Liver (tissue), 9 donors: ENCODE measurements around the gene RPE65. TPM values are rescaled to one million over a fixed set of nuclear protein-coding genes. Genes with fewer than 3 reads are reported as not detected.
"Not testable (repeated sequence)": the region's sequence is repeated elsewhere in the genome, so short reads cannot be mapped to it uniquely, and the experiment has no call there.

Experiments used
- DNase-seq: peaks from one replicate; pipeline ENCODE4 v3.0.0-alpha.2; 2017; ENCODE audit warnings: low spot score
- H3K27ac ChIP-seq, 2 donors: one replicate each; pipeline ENCODE4 v1.7.0; 2013; ENCODE audit warnings: inconsistent platforms in 2 of 2, low read length in 2 of 2, control low read depth in 1 of 2, low read depth in 1 of 2, mild to moderate bottlenecking in 1 of 2
- H3K27me3 ChIP-seq, 4 donors: one replicate each; pipeline versions ENCODE4 v1.6.1 to v1.7.0; 2013; ENCODE audit warnings: low read length in 3 of 4, inconsistent platforms in 1 of 4, mild to moderate bottlenecking in 1 of 4, moderate library complexity in 1 of 4; ENCODE audit not compliant: control insufficient read depth in 4 of 4, insufficient read depth in 4 of 4
- H3K36me3 ChIP-seq, 4 donors: one replicate each; pipeline versions ENCODE4 v1.6.1 to v1.7.0; 2013; ENCODE audit warnings: low read length in 3 of 4, mild to moderate bottlenecking in 3 of 4, low read depth in 1 of 4, moderate library complexity in 1 of 4; ENCODE audit not compliant: control insufficient read depth in 4 of 4, insufficient read depth in 3 of 4
- H3K4me1 ChIP-seq, 4 donors: one replicate each; pipeline versions ENCODE4 v1.6.1 to v1.7.0; 2013; ENCODE audit warnings: low read length in 3 of 4, mild to moderate bottlenecking in 3 of 4, moderate library complexity in 1 of 4; ENCODE audit not compliant: control insufficient read depth in 4 of 4, insufficient read depth in 4 of 4
- H3K4me3 ChIP-seq, 3 donors: one replicate each; pipeline versions ENCODE4 v1.6.1 to v1.7.0; 2013; ENCODE audit warnings: low read length in 3 of 3, control low read depth in 1 of 3, low read depth in 1 of 3, mild to moderate bottlenecking in 1 of 3
- H3K9ac ChIP-seq, 2 donors: one replicate each; pipeline ENCODE4 v1.7.0; 2013; ENCODE audit warnings: low read length in 2 of 2, mild to moderate bottlenecking in 2 of 2, moderate library complexity in 2 of 2, control low read depth in 1 of 2, low read depth in 1 of 2
- H3K9me3 ChIP-seq, 4 donors: one replicate each; pipeline versions ENCODE4 v1.6.1 to v1.7.0; 2013; ENCODE audit warnings: low read length in 3 of 4; ENCODE audit not compliant: control insufficient read depth in 4 of 4
- CTCF ChIP-seq: fragments of 150-350 bp; IDR thresholded peaks from 2 replicates; pipeline ENCODE4 v1.5.1; 2017; ENCODE audit warnings: improper control_type of control experiment, low read depth, low read length; ENCODE audit not compliant: missing input control
- EGR1 ChIP-seq, 2 donors: IDR thresholded peaks; 2 replicates each; pipeline ENCODE4 v1.6.1; 2016 to 2018; ENCODE audit warnings: antibody characterized with exemption in 2 of 2, low read depth in 2 of 2
- FOXA1 ChIP-seq: IDR thresholded peaks from 2 replicates; pipeline ENCODE4 v1.6.1; 2016; ENCODE audit warnings: antibody characterized with exemption
- GABPA ChIP-seq, 2 donors: IDR thresholded peaks in 1 of 2; conservative IDR thresholded peaks in 1 of 2; 2 replicates each; pipeline ENCODE4 v1.6.1; 2016; ENCODE audit warnings: antibody characterized with exemption in 2 of 2, mild to moderate bottlenecking in 1 of 2, moderate library complexity in 1 of 2
- HNF4A ChIP-seq, 2 donors: conservative IDR thresholded peaks; 2 replicates each; pipeline ENCODE4 v1.6.1; 2016; ENCODE audit warnings: antibody characterized with exemption in 2 of 2, mild to moderate bottlenecking in 2 of 2
- HNF4G ChIP-seq: IDR thresholded peaks from 2 replicates; pipeline ENCODE4 v1.6.1; 2016; ENCODE audit warnings: antibody characterized with exemption
- JUND ChIP-seq, 2 donors: IDR thresholded peaks; 2 replicates each; pipeline ENCODE4 v1.6.1; 2016; ENCODE audit warnings: antibody characterized with exemption in 2 of 2
- MAX ChIP-seq: IDR thresholded peaks from 2 replicates; pipeline ENCODE4 v1.6.1; 2016; ENCODE audit warnings: antibody characterized with exemption
- RAD21 ChIP-seq, 2 donors: IDR thresholded peaks; 2 replicates each; pipeline ENCODE4 v1.6.1; 2016; ENCODE audit warnings: antibody characterized with exemption in 2 of 2, mild to moderate bottlenecking in 2 of 2
- RXRA ChIP-seq, 2 donors: IDR thresholded peaks; 2 replicates each; pipeline ENCODE4 v1.6.1; 2017 to 2018; ENCODE audit warnings: antibody characterized with exemption in 2 of 2, mild to moderate bottlenecking in 1 of 2
- SP1 ChIP-seq: IDR thresholded peaks from 2 replicates; pipeline ENCODE4 v1.6.1; 2018; ENCODE audit warnings: antibody characterized with exemption, mild to moderate bottlenecking
- TAF1 ChIP-seq: conservative IDR thresholded peaks from 2 replicates; pipeline ENCODE4 v1.6.1; 2016; ENCODE audit warnings: antibody characterized with exemption, mild to moderate bottlenecking
- YY1 ChIP-seq: IDR thresholded peaks from 2 replicates; pipeline ENCODE4 v1.6.1; 2016; ENCODE audit warnings: antibody characterized with exemption, mild to moderate bottlenecking
- ZBTB33 ChIP-seq: IDR thresholded peaks from 2 replicates; pipeline ENCODE4 v1.6.1; 2016; ENCODE audit warnings: antibody characterized with exemption
- WGBS: extraction: QIAGEN DNeasy Blood & Tissue Kit; methylation state at CpG from one replicate; pipeline ENCODE4 v1.1.7; 2013; 5-methylcytosine and 5-hydroxymethylcytosine counted together
- polyA plus RNA-seq, 2 donors: library from polyadenylated mRNA; stranded (reverse) in 1 of 2; unstranded in 1 of 2; fragments of 200-250 nt in 1 of 2; fragments of >200 nt in 1 of 2; fragmentation: Nextera tagmentation in 1 of 2; extraction: Ambion mirVana in 1 of 2; gene quantifications; one replicate each; pipeline versions ENCODE4 v1.2.1 to v1.2.3, GENCODE V29; 2013 to 2015
- total RNA-seq, 2 donors: library from RNA; depleted of rRNA; stranded (reverse); fragments of >200 nt; gene quantifications; one replicate each; pipeline ENCODE4 v1.2.3, GENCODE V29; 2014
- donor health status: healthy.
- donor health status: healthy.
- donor health status: healthy.
- donor health status: healthy.
- donor health status: healthy.

RPE65 gene
- total and polyA plus RNA-seq, 4 donors: not detected

- no peak for DNase-seq
Measured at GRCh38 chr1:68495968-68496679, 46.4 kb upstream of the RPE65 start.

GRCh38 chr1:68495532-68495931, 45.8 kb upstream of the RPE65 start:
- Histone ChIP-seq H3K4me3 (no peak overlapping the region), H3K27me3 (no peaks in the 10 kb centered on the region), H3K36me3 (no peaks in the 10 kb centered on the region), H3K4me1 (peaks cover 6 to 18% (median 9%) of the 10 kb centered on the region in 4 donors), H3K27ac (no peak overlapping the region), H3K9ac (no peak overlapping the region), H3K9me3 (no peaks in the 10 kb centered on the region)
- TF ChIP-seq MAX (no peak), TAF1 (no peak), CTCF (no peak)
- DNase-seq: no peak
- WGBS: 87% methylated on average over 3 of the region's 3 CpGs

More at GRCh38 chr1:68495968-68496679, 46.4 kb upstream of the RPE65 start:
- Histone ChIP-seq H3K36me3 (no peaks in the 10 kb centered on the region), H3K27me3 (no peaks in the 10 kb centered on the region), H3K4me1 (peaks cover 6 to 18% (median 9%) of the 10 kb centered on the region in 4 donors), H3K9me3 (no peaks in the 10 kb centered on the region), H3K9ac (peak overlapping the region in 1 of 2 donors; percentile 65), H3K4me3 (peak overlapping the region in 2 of 3 donors; percentile 52 to 81), H3K27ac (no peak overlapping the region)
- TF ChIP-seq JUND (IDR thresholded peaks at IDR 0.05): no peak
- WGBS: 17% methylated on average over 21 of the region's 21 CpGs

GRCh38 chr1:68493193-68493592, 43.4 kb upstream of the RPE65 start:
- no peak overlapping the region for H3K9ac ChIP-seq
- WGBS: 95% methylated on average over 2 of the region's 2 CpGs
- TF ChIP-seq HNF4A (conservative IDR thresholded peaks at IDR 0.05) (no peak), ZBTB33 (no peak), YY1 (no peak), RXRA (IDR thresholded peaks at IDR 0.05) (no peak), RAD21 (IDR thresholded peaks at IDR 0.05) (no peak), HNF4G (no peak), CTCF (no peak), SP1 (no peak), FOXA1 (no peak), MAX (no peak), EGR1 (IDR thresholded peaks at IDR 0.05; ENCODE audit: low read depth in 2 of 2) (no peak), GABPA (IDR thresholded peaks at IDR 0.05 in 1 of 2, conservative IDR thresholded peaks at IDR 0.05 in 1 of 2) (no peak), JUND (IDR thresholded peaks at IDR 0.05) (no peak)

GRCh38 chr1:68492255-68492654, 42.5 kb upstream of the RPE65 start:
- H3K9me3 ChIP-seq, H3K36me3 ChIP-seq, H3K27ac ChIP-seq, H3K9ac ChIP-seq, H3K27me3 ChIP-seq, H3K4me3 ChIP-seq, DNase-seq: not testable (repeated sequence)
- WGBS: 91% methylated on average over 6 of the region's 6 CpGs
- peaks cover 6 to 16% (median 9%) of the 10 kb centered on the region in 4 donors for H3K4me1 ChIP-seq

More at GRCh38 chr1:68493193-68493592, 43.4 kb upstream of the RPE65 start:
- no peaks in the 10 kb centered on the region for H3K27me3 ChIP-seq
- no peak for DNase-seq
- H3K36me3 ChIP-seq: no peaks in the 10 kb centered on the region
- H3K4me3 ChIP-seq: no peak overlapping the region
- H3K9me3 ChIP-seq: no peaks in the 10 kb centered on the region
- H3K27ac ChIP-seq: no peak overlapping the region
- H3K4me1 ChIP-seq: peaks cover 6 to 18% (median 9%) of the 10 kb centered on the region in 4 donors
